HG02759 (cell line): Measurements from ENCODE around the gene CRTC1.
A peak's percentile ranks its signal among the peaks of the same experiment; 100 is the strongest.

ENCODE experiments used
- ATAC-seq: cut with Tn5 transposase; IDR thresholded peaks from one replicate; pipeline ENCODE4 v1.9.1; 2021; ENCODE audit warnings: mild to moderate bottlenecking, moderate library complexity; ENCODE audit not compliant: unreplicated experiment

Gene CRTC1, protein sequence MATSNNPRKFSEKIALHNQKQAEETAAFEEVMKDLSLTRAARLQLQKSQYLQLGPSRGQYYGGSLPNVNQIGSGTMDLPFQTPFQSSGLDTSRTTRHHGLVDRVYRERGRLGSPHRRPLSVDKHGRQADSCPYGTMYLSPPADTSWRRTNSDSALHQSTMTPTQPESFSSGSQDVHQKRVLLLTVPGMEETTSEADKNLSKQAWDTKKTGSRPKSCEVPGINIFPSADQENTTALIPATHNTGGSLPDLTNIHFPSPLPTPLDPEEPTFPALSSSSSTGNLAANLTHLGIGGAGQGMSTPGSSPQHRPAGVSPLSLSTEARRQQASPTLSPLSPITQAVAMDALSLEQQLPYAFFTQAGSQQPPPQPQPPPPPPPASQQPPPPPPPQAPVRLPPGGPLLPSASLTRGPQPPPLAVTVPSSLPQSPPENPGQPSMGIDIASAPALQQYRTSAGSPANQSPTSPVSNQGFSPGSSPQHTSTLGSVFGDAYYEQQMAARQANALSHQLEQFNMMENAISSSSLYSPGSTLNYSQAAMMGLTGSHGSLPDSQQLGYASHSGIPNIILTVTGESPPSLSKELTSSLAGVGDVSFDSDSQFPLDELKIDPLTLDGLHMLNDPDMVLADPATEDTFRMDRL

DNA sequence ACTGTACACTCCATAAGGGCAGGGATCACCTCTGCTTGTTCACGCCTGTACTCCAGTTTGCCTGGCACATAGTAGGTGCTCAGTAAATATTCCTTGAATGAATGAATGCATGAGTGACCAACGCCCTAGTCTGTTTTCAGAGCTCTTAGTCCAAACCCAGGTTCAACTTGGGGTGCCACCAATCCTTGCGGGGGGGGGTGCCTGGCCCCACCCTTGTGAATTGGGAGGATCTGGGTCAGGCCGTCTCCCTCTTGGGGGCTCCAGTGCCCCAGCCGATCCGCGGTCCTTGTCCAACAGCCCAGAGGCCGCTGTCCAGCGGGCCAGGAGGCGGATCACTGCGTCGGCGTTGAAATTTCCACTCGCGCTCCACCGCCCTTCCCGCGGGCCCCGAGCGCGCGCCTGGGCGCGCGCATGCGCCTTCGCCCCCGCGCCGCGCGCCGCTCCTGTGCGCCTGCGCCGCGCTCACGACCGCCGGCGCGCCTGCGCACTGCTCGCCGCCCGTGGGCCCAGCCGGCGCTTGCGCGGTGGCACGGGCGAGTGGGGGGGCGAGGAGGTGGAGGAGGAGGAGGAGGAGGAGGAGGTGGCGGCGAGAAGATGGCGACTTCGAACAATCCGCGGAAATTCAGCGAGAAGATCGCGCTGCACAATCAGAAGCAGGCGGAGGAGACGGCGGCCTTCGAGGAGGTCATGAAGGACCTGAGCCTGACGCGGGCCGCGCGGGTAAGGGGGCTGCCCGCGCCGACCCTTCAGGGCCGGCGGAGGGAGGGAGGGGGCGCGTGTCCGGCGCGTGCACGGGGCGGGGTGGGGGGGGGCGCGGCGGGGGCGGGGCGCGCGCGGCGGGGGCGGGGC is at the start of gene CRTC1:
CRTC1 (plus strand) TSS at position 572 of the 849 bp plus-strand sequence; CDS start at position 595, 23 bp downstream.
- ATAC-seq: peak; percentile 84

DNA sequence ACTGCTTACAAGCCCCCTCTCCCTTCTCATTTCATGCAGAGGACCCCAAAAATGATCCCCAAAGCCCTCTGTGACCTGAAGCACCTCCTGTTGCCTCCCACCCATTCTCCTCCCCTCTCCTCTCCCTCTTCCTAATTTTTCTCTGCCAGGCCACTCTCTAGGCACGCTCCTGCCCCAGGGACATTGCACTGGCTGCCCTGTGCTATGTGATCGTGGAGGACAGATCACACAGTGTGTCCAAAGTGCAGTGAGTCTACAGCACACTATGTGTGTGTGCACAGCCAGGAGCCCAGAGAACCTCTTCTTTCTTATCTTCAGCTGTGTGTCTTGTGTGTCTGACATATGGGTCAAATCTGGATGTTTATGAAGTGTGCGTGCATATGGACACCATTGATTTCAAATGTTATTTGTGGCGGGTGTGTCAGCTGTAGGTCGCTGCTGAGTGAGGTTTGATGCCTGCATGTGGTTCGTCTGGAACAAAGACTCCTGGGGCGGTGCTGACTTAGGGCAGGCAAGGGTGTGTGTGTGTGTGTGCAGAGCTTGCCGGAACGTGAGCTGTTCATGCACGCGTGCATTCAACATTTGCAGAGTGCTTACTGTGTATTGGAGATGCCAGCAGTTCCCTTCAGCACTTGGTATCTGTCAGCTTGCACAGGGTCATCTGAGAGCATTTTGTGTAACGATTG is 48.7 kb upstream of the CRTC1 start:
- no peak for ATAC-seq

DNA sequence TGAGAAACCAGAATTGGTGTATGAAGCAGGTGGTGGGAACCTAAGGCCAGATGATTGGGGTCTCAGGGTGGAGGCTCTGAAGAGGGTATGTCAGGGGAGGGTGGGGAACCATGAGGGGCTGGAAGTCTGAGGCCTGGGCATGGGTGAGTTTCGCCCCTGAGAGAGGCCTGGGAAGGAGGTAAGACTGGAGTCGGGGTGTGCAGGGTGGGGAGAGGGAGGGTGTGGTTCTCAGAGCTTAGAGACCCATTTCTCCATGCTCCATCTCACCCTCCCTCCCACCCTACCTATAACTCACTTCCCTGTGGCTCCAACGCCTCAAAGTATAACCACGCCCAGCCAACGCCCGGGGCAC is 47.7 kb upstream of the CRTC1 start:
- no peak for ATAC-seq

DNA sequence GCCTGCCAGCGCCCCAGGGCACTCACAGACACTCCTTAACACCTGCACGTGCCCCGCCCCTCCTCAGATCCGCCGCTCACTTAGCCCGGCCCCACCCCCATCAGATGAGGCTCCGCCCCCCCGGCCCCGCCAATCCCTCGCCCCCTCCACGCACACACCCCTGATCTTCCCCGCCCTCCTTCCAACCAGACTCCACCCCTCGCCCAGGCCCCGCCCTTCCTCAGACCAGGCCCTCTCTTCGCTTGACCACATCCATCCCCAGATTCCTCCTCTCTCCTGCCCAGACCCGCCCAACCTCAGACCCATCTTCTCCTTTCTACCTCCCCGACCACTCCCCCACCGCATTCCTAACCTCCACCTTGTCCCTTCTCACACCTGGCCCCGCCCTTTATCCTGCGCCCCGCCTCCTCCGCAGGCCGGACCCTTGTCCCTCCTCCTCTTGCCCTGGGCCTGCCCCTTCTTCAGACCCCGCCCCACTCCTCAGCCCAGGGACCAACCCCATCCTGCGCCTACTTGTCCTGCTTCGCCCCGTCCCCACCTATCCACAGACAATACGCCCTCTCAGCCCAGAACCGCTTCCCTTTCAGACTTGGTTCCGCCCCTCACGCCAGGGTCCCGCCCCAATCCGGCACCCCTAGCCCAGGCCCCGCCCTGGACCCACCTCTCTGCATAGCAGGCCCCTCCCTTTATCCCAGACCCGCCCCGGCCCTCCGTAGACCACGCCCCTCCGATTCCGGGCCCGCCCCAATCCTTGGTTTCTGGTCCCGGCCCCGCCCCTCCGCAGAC is 47.1 kb upstream of the CRTC1 start:
- peak; percentile 87 for ATAC-seq

DNA sequence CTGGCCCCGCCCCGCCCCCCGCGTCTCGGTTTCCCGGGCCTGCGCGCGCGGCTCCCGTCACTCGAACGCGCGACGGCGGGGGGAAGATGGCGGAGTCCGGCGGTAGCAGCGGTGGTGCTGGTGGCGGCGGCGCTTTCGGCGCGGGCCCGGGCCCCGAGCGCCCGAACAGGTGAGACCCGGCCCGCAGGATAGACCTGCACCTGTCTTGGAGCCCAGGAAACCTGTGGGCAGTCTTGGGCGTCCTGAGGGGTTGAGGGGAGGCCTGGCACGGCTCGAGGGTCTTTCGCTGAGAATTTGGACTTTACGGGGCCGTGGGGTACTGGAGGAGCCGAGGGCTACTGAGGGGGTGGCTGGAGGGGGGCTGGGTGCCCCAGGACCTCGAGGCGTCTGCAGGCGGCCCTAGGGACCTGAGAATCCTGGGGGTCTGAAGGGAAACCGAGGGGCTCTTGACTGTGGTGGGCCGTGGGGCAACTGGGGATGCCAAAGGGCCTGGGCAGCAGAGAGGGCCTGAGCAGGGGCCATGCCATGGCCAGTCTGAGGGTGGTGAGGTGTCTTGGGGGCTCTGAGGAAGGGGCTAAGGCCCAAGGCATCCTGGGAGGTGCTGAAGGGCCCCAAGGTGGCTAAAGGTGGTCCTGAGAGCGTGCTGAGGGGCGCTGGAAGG is 46.4 kb upstream of the CRTC1 start, which contains the start of gene KLHL26:
KLHL26 (plus strand) TSS at position 60 of the 661 bp plus-strand sequence; CDS start at position 87, 27 bp downstream.
- ATAC-seq: no peak

DNA sequence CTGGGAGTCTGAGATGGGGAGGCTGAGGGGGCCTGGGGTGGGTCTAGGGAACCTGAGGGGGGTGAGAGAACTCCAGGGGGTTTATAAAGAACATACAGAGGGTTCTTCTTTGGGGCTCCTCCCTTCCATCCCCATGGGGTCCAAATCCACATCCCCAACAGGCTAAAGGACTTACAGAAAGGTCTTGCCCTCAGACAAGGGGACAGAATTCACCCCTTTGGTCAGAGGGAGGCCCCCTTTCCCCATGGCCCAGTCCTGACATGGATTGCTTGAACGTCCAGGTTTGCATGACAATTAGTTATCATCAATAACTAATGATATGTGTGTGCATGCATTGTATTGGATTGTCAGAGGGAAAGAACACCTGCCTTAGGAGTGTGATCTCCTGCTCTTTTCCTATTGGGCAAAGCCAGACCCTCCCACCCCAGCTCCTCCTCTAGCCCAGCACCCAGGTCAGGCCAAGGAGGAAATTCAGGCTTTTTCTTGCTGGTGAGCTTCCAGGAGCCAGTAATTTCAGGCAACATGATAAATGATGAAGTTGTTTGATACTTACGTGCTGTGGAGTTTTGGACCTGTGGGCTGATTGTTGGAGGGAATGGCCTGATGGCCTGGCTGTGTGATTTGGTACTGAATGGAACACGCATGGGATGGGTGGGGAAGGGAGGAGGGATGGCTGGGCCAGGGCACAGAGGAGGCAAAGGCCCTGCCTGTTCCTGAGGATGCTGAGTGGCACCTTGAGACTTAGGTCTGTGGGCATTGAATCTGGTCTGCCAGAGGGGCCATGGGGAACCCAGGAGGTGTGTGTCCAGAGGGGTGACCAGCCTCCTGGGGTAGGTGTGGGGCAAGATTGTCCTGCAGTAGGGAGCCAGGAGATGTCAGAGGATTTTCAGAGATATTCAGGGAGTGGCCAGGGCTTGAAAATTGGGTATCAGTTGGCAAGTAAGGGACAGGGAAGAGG is 45.5 kb upstream of the CRTC1 start:
- ATAC-seq: no peak

DNA sequence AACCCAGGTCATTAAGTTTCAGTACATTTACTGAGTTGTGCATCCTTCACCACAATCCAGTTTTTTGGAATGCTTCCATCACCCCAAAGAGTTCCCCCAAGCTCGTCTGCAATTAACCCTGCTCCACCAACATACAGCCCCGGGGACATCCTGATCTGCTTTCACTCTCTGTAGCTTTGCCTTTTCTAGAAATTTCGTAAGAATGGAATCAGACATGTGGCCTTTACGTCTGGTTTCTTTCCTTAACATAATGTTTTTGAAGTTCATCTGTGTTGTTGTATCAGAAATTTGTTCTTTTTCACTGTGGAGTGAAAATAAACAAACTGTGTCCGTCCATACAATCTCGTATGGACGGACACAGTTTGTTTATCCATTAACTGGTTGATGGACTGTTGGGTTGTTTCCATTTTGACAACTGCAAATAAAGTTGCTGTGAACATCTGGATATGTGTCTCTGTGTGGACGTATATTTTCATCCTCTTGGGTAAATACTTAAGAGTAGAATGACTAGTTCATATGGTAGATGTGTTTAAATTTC is 43.7 kb upstream of the CRTC1 start:
- no peak for ATAC-seq

DNA sequence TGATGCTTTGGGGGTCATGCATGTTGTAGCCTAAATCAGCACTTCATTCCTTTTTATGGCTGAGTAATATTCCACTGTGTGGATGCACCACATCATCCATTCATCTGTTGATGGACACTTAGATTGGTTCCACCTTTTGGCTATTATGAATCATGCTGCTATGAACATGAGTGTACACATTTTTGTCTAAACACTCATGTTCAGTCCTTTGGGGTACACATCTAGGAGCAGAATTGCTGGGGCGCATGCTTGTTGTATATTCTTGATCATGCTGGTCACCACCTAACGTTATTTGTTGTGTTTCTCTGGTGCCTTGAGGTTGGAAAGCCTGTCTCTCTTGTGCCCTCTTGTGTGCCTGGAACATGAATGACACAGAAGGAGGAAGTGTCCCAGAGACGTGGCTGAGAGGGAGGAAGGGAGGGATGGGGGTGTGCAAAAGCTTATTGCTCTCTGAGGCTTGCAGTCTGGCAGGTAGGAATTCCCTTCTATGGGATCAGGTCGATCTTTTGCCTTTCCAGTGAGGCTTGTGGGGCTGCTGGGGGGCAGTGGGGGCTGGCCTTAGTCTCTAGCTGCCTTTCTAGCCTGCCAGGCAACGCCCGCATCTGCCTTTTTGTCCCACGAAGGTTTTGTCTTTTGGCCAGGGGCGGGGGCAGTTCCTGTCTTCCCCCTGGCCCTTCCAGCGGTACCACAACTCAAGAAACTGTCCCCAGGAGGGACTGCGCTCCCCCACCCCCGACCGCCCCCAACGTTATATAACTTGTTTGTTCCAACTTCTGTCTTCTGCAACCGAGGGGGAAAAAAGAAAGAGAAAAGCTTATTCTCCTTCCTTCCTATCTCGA is 39.1 kb upstream of the CRTC1 start:
- no peak for ATAC-seq

DNA sequence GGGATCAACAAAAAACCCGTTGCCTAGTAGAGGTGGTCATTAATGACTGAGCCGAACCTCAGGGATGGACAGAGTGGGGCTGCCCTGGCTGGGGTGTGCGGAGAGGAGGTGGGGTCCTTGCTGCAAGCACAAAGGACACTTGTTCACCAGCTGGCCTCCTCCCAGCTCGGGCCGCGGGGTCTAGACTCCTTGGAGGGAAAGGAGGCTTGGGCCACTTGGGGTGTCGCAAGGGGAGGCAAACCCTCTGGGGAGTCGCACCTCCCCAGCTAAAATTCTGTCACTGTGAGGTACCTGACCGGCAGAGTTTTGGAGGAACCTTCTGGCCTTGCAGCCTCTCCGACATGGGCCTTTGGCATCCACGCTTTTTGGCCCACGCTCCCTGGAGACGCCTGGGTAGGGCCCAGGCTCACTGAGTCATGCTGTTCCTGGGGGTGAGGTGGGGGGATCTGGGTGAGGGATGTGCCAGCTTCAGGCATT is 38.4 kb upstream of the CRTC1 start:
- no peak for ATAC-seq

DNA sequence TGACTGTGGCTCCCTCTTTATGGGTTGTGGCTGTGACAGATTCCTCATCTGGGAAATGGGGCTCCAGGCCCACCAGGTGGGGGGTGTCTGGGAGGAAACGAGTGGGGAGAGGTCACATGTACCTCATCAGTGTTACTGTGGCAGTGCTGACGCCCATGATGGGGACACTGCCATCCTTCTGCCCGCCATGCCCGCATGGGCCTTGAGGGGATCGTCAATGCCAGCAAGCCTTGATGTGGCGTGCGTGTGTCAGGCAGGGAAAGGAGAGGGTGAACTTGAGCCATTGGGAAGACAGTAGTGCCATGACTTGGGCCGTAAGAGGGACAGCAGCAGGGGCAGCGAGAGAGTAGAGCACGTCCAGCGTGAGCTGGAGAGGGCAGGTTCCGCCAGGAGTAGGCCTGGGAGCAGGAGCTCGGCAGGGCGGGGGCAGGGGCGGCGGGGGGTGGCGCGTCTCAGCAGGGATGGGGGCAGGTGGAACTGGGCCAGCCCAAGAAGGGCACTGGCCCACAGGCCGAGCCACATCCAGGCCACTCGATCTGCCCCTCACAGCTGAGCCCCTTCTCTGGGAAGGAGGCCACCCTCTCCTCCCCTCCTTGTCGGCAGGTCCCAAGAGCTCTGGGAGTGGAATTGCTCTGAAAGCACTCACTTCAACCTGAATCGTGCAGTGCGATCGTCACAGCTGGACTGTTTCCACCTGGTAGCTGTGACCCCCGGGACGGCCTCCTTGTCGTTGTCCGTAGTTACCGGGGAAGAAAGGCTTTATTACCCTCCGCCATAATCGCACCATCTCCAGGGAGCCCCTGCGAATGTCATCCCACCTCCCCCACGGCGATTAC is 36.7 kb upstream of the CRTC1 start:
- no peak for ATAC-seq

DNA sequence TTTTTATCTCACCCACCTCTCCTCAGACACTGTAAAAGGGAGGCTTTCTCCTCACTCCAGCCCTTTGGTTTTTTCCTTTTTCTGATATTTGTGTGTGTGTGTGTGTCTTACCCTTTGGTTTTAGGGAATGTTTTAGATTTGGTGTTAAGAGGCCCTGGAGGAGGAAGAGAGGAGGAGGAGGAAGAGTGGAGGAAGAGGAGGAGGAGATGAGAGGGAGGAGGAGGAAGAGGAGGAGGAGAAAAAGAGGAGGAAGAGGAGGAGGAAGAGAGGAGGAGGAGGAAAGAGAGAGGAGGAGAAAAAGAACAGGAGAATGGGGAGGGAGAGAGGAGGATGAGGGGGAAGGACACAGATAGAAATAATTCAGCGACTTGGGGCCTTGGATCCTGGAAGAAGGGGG is 36.1 kb upstream of the CRTC1 start:
- ATAC-seq: no peak

DNA sequence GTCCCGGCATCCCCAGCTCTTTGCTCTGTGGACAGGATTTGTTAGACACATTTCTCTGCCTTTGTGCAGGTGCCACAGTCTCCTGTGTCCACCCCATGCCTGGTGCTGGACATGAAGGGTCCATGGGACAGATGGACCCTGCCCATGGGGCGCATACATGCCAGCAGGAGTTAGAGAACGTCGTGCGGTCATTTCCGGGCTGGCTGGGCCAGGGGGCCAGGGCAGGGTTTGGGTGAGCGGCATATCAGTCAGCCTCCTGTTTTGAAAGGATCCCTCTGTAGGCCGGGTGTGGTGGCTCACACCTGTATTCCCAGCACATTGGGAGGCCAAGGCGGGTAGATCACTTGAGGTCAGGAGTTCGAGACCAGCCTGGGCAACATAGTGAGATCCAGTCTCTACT is 35.7 kb upstream of the CRTC1 start:
- no peak for ATAC-seq

DNA sequence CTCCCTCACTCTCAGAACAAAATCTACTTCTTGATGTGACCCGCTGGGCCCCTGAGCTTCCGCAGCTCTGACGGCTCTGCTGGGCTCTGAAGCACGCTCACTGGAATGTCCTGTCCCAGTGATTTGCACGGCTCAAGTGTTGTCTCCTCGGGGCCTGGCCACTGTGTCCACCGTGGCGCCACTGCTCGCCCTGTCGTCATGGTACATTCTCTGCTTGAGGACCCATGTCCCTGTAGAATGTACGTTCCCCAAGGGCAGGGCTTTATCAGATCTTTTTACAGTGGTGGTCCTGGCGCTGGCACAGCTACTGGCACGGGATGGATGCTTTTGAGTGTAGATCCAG is 34.5 kb upstream of the CRTC1 start:
- no peak for ATAC-seq

DNA sequence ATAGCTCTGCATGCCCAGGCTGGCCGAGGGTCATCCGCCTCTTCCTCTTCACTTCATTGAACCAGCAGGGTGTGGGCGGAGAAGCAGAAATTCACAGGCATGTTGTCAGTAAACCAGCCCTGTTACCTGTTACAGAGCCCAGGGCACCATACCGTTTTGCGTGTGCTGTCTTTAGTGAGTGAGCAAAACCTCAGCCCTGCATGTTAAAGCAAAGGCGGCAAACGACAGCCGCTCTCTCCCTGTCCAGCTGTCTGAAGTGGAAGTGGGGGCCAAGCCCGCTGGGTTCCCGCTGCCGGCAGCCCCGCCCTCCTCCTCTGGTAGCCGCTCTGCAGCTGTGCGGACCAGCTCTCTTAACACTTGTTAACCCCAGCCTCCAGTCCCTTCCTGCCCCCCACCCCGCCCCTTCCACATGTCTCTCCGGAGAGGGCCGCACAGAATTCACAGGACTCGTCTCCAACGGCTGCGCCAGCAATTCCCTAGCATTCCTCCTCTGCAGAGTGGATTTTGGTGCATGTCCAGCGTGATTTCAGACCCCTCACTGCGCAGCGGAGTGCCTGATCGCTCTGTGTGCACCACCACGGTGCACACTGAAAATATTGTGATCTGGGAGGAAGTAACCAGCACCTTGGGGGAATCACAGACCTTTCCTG is 34.0 kb upstream of the CRTC1 start:
- ATAC-seq: peak; percentile 47

DNA sequence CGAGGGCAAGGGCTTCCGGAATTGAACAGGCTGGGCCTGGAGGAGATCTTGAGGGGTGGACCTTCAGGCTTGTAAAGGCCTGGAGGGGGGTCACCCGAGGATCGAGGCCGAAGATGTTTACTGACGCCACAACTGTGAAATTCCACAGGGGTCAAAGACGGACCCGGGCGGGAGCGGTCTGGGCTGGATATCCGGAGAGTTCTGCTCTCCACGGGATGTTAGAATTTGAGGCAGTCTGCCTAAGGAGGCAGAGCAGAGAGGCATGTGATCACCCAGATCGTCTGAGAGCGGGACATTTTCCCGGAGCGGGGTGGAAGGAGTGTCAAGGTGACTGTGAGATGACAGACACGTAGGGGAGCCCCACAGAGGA is 33.5 kb upstream of the CRTC1 start:
- no peak for ATAC-seq

DNA sequence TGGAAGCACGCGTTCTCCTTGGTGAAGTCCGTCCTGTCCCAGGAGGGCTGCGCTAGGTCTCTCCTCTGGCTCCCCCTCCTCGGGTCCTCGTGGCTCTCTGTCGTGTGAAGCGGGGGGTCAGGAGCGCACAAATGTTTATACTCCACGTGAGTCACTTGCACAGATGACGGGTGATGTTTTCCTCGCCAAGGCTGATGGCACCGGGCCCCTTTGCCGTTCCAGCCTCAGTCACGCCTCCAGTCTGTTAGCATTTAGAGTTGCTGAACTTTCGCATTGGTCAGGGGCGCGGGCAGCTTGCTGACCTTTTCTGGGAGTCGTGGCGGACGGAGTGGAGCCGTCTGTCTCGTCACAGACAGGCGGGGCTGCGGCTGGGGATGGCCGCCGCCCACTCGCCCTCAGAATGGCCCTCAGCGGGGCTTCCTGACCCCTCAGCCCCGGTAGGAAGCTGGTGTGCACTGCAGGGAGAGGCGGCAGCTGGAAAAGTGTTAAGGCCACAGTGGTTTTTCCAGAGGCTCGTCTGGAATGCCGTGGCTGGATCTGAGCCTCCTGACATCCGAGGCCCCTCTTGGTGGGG is 32.9 kb upstream of the CRTC1 start:
- ATAC-seq: no peak
